HG03045 (cell line): ENCODE results near the gene IDH3B.

Experiments used
- ATAC-seq: cut with Tn5 transposase; IDR thresholded peaks from one replicate; pipeline ENCODE4 v1.9.1; 2021; ENCODE audit warnings: mild to moderate bottlenecking, moderate library complexity; ENCODE audit not compliant: unreplicated experiment

Gene IDH3B

DNA sequence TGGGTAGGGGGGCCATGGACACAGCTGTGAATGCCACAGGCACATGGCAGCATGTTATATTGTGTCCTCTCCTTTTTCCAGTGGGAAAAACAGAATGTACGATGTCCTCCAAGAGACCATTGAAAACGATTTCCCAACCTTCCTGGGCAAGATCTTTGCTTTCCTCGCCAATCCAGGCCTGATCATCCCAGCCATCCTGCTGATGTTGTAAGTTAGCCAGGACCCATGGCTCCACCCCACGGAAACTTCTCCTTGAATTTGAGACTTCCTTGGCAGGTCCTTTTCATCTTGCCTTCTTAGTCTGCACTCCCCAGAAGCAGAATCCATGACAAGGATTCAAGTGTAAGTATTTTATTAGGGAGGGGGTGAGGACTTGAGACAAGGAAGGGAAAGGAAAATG, 39.8 kb downstream of the IDH3B start:
- ATAC-seq = no peak

DNA sequence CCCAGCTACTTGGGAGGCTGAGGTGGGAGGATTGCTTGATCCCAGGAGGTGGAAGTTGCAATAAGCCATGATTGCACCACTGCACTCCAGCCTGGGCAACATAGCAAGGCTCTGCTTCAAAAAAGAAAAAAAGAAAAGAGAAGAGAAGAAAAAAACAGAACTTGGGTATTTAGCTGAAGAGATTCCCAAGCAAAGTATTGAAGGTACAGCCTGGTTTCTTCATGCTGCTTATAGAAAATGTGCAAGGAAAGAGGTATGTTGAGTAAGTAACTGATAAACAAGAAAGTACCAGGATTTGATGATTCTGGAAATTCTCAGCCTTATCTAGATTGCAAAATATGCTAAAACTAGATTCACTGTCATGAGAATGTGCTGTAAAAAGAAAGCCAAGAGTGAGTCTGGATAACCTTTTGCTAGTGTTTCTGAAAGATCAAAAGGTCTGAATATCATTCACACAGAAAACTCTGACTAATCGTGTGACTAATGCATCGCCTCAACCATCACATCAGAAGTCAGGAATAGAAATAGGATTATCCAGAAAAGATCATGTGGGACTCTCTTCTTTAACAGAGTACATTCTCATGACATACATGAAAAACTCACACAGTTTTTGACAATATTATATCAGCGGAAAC, 43.9 kb downstream of the IDH3B start:
- ATAC-seq = no peak

- ATAC-seq = no peak
These were observed 44.7 kb downstream of the IDH3B start for GRCh38 chr20:2619337-2619736.

- no peak for ATAC-seq
These were observed 45.2 kb downstream of the IDH3B start for GRCh38 chr20:2618815-2619214.

DNA sequence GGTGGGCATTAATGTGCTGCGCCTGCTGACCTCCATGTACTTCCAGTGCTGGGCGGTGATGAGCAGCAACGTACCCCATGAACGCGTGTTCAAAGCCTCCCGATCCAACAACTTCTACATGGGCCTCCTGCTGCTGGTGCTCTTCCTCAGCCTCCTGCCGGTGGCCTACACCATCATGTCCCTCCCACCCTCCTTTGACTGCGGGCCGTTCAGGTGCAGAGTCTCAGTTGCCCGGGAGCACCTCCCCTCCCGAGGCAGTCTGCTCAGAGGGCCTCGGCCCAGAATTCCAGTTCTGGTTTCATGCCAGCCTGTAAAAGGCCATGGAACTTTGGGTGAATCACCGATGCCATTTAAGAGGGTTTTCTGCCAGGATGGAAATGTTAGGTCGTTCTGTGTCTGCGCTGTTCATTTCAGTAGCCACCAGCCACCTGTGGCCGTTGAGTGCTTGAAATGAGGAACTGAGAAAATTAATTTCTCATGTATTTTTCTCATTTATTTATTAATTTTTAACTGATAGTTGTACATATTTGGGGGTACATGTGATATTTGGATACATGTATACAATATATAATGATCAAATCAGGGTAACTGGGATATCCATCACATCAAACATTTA, 46.8 kb downstream of the IDH3B start:
- ATAC-seq = no peak

DNA sequence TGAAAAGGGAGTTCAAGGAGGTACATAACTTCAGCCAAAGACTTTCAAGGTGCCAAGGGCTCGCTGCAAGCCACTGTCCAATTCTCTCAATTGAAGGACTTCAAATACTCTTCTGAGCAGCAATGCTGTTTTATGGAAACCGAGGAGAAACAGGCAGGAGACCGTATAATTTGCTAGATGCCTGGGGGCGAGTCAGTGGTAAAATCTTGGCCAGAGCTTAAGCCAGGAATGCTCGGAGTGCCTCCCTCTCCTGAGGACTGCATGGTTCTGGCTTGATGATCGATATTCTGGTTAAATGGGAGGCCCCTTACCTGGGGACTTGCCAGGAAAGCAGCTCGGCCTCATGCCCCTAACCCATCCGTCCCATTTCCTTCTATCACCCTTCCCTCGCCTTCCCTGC, 47.4 kb downstream of the IDH3B start:
- ATAC-seq = no peak

GRCh38 chr20:2612073-2612472, 51.9 kb downstream of the IDH3B start:
- no peak for ATAC-seq

- ATAC-seq = no peak
These were observed 52.9 kb downstream of the IDH3B start for GRCh38 chr20:2610941-2611720.

- ATAC-seq = no peak
These were observed 53.7 kb downstream of the IDH3B start for GRCh38 chr20:2610326-2610725.
